GM19397 (cell line): ENCODE results near the gene NUSAP1.
"Not testable (repeated sequence)": the region's sequence is repeated elsewhere in the genome, so short reads cannot be mapped to it uniquely, and the experiment has no call there.

Experiments used
- ATAC-seq: cut with Tn5 transposase; IDR thresholded peaks from one replicate; pipeline ENCODE4 v1.9.1; 2021; ENCODE audit warnings: mild to moderate bottlenecking, moderate library complexity; ENCODE audit not compliant: unreplicated experiment

The NUSAP1 gene

GRCh38 chr15:41331833-41332193 lies 868 bp upstream of the NUSAP1 start:
- no peak for ATAC-seq

GRCh38 chr15:41333026-41333562 lies 413 bp downstream of the NUSAP1 start:
- peak; percentile 7 for ATAC-seq

- ATAC-seq, result no peak
Measured at GRCh38 chr15:41334293-41335120, 1.8 kb downstream of the NUSAP1 start.

GRCh38 chr15:41336549-41336948 lies 3.9 kb downstream of the NUSAP1 start:
- no peak for ATAC-seq

GRCh38 chr15:41337047-41337446 lies 4.4 kb downstream of the NUSAP1 start:
- no peak for ATAC-seq

- ATAC-seq, result no peak
Measured at GRCh38 chr15:41337631-41338522, 5.2 kb downstream of the NUSAP1 start.

GRCh38 chr15:41340189-41340695 lies 7.6 kb downstream of the NUSAP1 start:
- no peak for ATAC-seq

GRCh38 chr15:41341519-41341918 lies 8.8 kb downstream of the NUSAP1 start:
- ATAC-seq, result no peak

- ATAC-seq, result no peak
Measured at GRCh38 chr15:41347236-41347635, 14.6 kb downstream of the NUSAP1 start.

GRCh38 chr15:41350057-41350717 lies 17.5 kb downstream of the NUSAP1 start:
- ATAC-seq, result no peak

GRCh38 chr15:41354371-41354770 lies 21.7 kb downstream of the NUSAP1 start:
- ATAC-seq, result no peak

- ATAC-seq, result no peak
Measured at GRCh38 chr15:41367418-41367817, 34.7 kb downstream of the NUSAP1 start.

GRCh38 chr15:41377978-41378377 lies 45.3 kb downstream of the NUSAP1 start:
- no peak for ATAC-seq

GRCh38 chr15:41383974-41384749 lies 51.5 kb downstream of the NUSAP1 start:
- not testable (repeated sequence) for ATAC-seq

GRCh38 chr15:41387646-41388045 lies 55.0 kb downstream of the NUSAP1 start:
- ATAC-seq, result no peak

GRCh38 chr15:41392659-41393058 lies 60.0 kb downstream of the NUSAP1 start:
- ATAC-seq, result no peak

GRCh38 chr15:41394924-41395323 lies 62.2 kb downstream of the NUSAP1 start:
- no peak for ATAC-seq

- no peak for ATAC-seq
Measured at GRCh38 chr15:41396111-41396510, 63.4 kb downstream of the NUSAP1 start.

- ATAC-seq, result no peak
Measured at GRCh38 chr15:41401904-41402267, 69.2 kb downstream of the NUSAP1 start.

GRCh38 chr15:41407341-41407740 lies 74.7 kb downstream of the NUSAP1 start:
- ATAC-seq, result no peak
